ENCODE results near the gene GSE1.

GSE1 gene

DNA sequence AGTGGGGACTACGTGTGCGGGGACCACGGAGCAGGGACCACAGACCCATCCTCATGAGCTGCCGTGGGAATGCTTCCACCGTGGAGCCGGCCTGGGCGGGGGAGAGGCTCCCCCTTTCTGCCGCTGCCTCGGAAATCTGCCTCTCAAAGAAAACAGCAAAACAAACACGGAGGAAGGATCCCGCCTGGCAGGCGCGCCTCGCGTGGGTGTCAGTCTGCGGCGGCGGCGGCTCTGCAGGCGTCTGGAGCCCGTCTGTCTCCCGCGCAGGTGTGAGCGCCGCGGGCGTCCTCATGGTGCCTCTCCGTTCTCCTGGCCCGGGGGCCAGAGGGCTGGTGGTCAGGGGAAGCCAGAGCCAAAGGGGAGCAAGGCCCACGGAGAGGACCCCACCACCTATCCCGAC, 27.5 kb downstream of the GSE1 start:
- H3K36me3 ChIP-seq = peaks cover 92% of the 10 kb centered on the region
- H3K9me3 ChIP-seq = no peaks in the 10 kb centered on the region
- peaks cover 98% of the 10 kb centered on the region for H3K4me1 ChIP-seq
- peaks cover 100% of the 10 kb centered on the region for H4K20me1 ChIP-seq
- no peak overlapping the region for H3K9ac ChIP-seq
- no peak overlapping the region for H3K4me3 ChIP-seq
- TF ChIP-seq Cebpa-rat (IDR thresholded peaks at IDR 0.05) = no peak
- no peak overlapping the region for H3K27ac ChIP-seq
- no peaks in the 10 kb centered on the region for H3K27me3 ChIP-seq
- no peak overlapping the region; the same call in 1 of the 2 replicates for H3K4me2 ChIP-seq

DNA sequence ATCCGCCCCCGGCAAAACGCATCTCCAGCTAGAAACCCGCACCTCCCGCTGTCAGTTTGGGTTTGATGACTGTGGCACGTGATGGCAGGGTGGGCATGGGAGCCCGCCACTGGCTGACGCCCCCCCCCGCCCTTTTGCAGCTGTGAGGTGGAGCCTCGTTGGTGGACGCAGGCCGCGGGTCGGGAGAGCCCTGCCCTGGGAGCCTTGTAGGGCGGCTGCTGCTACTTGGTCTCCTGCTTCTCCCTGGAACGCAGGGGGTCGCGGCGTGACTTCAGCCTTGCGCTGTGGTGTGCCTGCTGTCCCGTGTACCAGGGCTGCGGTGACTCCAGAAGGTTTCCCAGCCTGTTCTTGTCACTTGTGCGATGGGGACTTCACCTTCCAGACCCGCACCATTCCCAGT, 28.2 kb downstream of the GSE1 start:
- H3K4me2 ChIP-seq = peak overlapping the region; percentile 94; the same call in 1 of the 2 replicates
- H3K27me3 ChIP-seq = no peaks in the 10 kb centered on the region
- H3K27ac ChIP-seq = no peak overlapping the region
- H3K4me1 ChIP-seq = peaks cover 98% of the 10 kb centered on the region
- TF ChIP-seq Cebpa-rat (IDR thresholded peaks at IDR 0.05) = no peak
- H3K9ac ChIP-seq = no peak overlapping the region
- no peaks in the 10 kb centered on the region for H3K9me3 ChIP-seq
- peaks cover 100% of the 10 kb centered on the region for H4K20me1 ChIP-seq
- H3K36me3 ChIP-seq = peaks cover 92% of the 10 kb centered on the region
- no peak overlapping the region for H3K4me3 ChIP-seq

DNA sequence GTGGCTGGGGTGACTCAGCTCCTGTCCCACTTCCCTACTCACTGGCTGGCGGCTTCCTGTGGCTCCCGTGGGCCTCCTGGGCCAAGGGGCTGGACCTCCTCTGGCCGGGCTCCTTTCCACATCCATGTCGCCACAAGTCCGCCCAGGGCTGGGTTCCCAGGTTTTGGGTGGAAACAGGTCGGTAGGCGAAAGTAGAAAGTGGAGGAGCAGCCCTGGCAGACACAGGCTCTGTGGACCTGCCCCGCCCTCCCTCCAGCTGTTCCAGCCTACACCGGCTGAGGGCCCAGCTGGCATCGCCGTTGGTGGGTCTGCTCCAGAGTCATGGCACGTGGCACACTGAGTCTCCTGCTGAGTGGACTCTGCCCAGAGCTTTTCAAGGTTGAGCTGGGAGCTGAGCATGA, 28.7 kb downstream of the GSE1 start:
- Histone ChIP-seq H3K9ac (no peak overlapping the region), H3K36me3 (peaks cover 89% of the 10 kb centered on the region), H4K20me1 (peaks cover 100% of the 10 kb centered on the region), H3K9me3 (no peaks in the 10 kb centered on the region), H3K27me3 (no peaks in the 10 kb centered on the region), H3K4me3 (no peak overlapping the region), H3K27ac (no peak overlapping the region), H3K4me2 (peak overlapping the region; percentile 94; the same call in 1 of the 2 replicates), H3K4me1 (peaks cover 98% of the 10 kb centered on the region)
- TF ChIP-seq Cebpa-rat (IDR thresholded peaks at IDR 0.05) = no peak

DNA sequence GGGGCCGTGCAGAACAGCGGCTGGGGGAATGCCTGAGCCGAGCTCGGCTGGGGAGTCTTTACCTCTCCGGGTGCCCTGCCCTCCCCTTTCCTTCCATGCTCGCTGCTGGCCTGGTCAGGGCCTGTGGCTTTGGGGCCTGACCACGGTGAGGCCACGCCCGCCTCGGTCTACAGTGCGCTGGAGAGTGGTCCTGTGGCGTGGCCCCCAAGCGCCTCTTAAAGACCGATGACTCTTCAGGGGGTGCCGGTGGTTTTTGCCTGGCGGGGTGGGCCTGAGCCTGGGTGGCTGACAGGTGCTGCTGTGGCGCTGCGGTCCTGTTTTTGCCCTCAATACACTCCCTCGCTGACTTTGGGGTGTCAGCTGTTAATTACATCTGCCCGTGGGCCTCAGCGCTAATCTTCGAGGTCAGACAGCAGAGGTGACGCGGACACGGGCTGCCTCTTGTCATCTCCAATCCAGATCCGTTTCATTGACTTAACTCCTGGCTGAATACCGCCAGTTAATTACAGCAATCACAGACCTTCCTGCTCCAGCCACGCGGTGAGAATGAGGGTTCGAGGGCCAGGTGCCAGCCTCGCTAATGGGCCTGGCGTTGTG, 29.7 kb downstream of the GSE1 start:
- H3K9ac ChIP-seq = no peak overlapping the region
- no peak overlapping the region for H3K4me3 ChIP-seq
- H3K4me1 ChIP-seq = peaks cover 98% of the 10 kb centered on the region
- H3K27me3 ChIP-seq = no peaks in the 10 kb centered on the region
- no peak overlapping the region for H3K27ac ChIP-seq
- peaks cover 83% of the 10 kb centered on the region for H3K36me3 ChIP-seq
- peak overlapping the region; percentile 94 for H3K4me2 ChIP-seq
- no peak for TF ChIP-seq Cebpa-rat (IDR thresholded peaks at IDR 0.05)
- H4K20me1 ChIP-seq = peaks cover 100% of the 10 kb centered on the region
- no peaks in the 10 kb centered on the region for H3K9me3 ChIP-seq

DNA sequence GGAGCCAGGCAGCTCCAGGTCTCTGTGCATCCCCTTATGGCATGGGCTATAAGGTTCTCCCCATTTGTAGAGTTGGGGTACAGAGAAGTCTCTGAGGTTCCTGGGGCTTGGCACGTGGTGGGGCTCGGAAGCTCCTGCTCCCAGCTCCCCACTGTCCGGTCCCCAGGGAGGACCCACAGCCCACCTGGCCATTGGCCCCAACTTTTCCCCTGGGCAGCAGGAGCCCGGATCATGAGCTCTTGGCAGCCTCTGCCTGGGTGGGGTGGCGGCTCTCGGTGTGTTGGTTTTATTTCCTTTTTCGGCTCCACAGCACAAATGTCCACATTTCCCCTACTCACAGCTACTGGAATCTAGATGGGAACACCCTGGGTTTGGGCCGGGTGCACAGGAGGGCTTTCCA, 30.5 kb downstream of the GSE1 start:
- Histone ChIP-seq H4K20me1 (peaks cover 100% of the 10 kb centered on the region), H3K27ac (no peak overlapping the region), H3K4me2 (peak overlapping the region; percentile 94), H3K4me3 (no peak overlapping the region), H3K27me3 (no peaks in the 10 kb centered on the region), H3K9me3 (no peaks in the 10 kb centered on the region), H3K4me1 (peaks cover 99% of the 10 kb centered on the region), H3K9ac (no peak overlapping the region), H3K36me3 (peaks cover 87% of the 10 kb centered on the region)
- TF ChIP-seq Cebpa-rat (IDR thresholded peaks at IDR 0.05) = no peak

DNA sequence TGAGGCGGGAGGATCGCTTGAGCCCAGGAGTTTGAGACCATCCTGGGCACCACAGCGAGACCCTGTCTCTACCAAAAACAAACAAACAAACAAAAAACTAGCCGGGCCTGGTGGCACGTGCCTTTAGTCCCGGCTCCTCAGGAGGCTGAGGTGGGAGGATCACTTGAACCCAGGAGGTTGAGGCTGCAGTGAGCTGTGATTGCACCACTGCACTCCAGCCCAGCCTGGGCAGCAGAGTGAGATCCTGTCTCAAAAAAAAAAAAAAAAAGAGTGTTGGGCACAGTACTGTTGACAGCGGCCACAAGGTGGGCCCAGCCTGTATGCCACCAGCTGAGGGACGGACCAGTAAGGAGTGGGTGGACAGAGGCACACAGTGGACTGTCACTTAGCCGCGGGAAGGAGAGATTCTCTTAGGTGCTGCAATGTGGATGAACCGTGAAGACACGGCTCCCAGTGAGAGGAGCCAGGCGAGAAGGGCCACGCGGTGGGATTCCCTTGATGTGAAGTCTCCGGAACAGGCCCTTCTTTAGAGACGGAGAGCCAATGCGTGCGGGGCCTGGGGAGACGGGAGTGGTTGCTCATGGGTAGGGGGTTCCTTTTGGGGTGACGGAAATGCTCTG, 31.1 kb downstream of the GSE1 start:
- H3K9ac ChIP-seq = no peak overlapping the region
- no peaks in the 10 kb centered on the region for H3K9me3 ChIP-seq
- H4K20me1 ChIP-seq = peaks cover 100% of the 10 kb centered on the region
- H3K27ac ChIP-seq = no peak overlapping the region
- no peak for TF ChIP-seq Cebpa-rat (IDR thresholded peaks at IDR 0.05)
- peaks cover 99% of the 10 kb centered on the region for H3K4me1 ChIP-seq
- H3K27me3 ChIP-seq = no peaks in the 10 kb centered on the region
- peaks cover 86% of the 10 kb centered on the region for H3K36me3 ChIP-seq
- H3K4me3 ChIP-seq = no peak overlapping the region
- peak overlapping the region; percentile 94 for H3K4me2 ChIP-seq

DNA sequence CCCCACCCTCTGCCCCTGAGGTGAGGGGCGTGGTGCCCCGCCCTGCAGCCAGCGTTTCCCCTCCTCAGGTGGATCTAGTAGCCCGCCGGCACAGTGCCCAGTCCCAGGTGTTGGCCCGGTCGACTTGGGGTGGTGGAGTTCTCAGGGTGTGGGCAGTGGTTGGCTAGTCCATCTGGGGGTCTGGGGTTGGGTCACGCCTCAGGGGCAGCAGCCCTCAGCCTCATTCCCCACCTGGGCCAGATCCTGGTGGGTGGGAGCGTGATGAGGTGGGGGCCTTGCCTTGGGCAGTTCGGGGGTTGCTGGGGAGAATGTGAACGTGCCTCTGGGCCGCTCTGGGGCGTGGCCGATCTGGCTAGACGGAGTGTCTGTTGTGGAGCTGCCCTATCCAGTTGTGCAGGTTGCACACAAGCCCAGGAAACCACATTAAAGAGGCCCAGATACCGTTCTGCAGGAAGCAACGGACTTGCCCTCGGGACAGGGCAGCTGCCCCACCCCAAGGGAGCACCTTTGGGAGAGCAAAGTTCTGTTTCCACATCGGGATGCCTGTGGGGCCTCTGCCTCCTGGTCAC, 32.0 kb downstream of the GSE1 start:
- Histone ChIP-seq H3K36me3 (peaks cover 77% of the 10 kb centered on the region), H3K27me3 (no peaks in the 10 kb centered on the region), H3K4me2 (peak overlapping the region; percentile 94), H3K9me3 (no peaks in the 10 kb centered on the region), H3K9ac (no peak overlapping the region), H3K4me3 (no peak overlapping the region), H3K27ac (no peak overlapping the region), H3K4me1 (peaks cover 99% of the 10 kb centered on the region), H4K20me1 (peaks cover 100% of the 10 kb centered on the region)
- no peak for TF ChIP-seq Cebpa-rat (IDR thresholded peaks at IDR 0.05)

DNA sequence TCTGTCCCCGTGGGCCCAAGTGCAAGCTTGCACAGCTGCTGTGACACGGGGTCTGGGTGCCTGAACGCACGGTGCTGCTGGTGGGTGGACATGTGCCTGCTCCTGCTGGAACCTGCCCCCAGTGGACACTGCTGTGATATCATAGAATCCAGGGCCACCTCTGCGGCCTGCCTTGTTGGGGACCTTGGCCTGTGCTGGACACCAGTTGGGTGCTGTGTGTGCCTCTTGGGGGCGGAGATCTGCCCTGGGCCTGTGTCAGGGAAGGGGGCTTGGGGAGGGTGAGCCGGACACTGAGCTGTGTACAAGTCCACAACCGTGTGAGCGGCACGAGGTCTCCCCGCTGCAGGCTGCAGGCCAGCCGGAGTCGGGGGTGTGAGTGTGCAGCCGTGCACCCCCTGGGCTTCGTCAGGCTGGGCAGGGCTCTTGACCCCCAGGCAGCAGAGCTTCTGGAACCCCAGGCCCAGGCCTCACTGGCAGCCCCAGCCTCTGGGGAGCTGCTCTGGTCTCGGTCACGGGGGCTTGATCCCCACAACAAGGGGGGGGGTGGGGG, 33.3 kb downstream of the GSE1 start:
- Histone ChIP-seq H3K27me3 (no peaks in the 10 kb centered on the region), H3K36me3 (peaks cover 64% of the 10 kb centered on the region), H4K20me1 (peaks cover 99% of the 10 kb centered on the region), H3K9me3 (no peaks in the 10 kb centered on the region), H3K9ac (no peak overlapping the region), H3K4me2 (peak overlapping the region; percentile 94), H3K4me1 (peaks cover 97% of the 10 kb centered on the region), H3K27ac (no peak overlapping the region), H3K4me3 (no peak overlapping the region)
- TF ChIP-seq Cebpa-rat (IDR thresholded peaks at IDR 0.05) = no peak

DNA sequence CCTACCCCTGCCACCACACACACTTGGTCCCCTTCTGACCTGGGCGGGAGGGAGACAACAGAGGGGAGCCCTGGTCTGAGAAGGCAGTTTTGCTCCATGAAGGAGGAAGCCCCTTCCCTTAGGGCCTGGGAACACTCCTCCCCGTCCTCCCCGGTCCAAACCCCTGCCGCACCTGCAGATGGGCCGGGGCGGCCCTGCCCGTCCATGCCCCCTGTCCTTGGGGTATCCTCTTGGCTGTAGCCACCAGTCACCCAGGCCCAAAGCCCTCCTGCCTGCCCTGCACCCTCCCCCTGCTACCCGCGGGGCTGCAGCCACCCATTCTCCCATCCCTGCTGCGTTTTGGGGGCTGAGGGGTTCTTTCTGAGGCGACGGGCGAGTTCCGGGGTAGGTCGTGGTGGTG, 33.9 kb downstream of the GSE1 start:
- peak overlapping the region; percentile 94 for H3K4me2 ChIP-seq
- no peak overlapping the region for H3K27ac ChIP-seq
- no peak overlapping the region for H3K4me3 ChIP-seq
- no peak overlapping the region for H3K9ac ChIP-seq
- peaks cover 58% of the 10 kb centered on the region for H3K36me3 ChIP-seq
- H3K9me3 ChIP-seq = no peaks in the 10 kb centered on the region
- no peaks in the 10 kb centered on the region for H3K27me3 ChIP-seq
- peaks cover 99% of the 10 kb centered on the region for H4K20me1 ChIP-seq
- H3K4me1 ChIP-seq = peaks cover 97% of the 10 kb centered on the region
- TF ChIP-seq Cebpa-rat (IDR thresholded peaks at IDR 0.05) = no peak

DNA sequence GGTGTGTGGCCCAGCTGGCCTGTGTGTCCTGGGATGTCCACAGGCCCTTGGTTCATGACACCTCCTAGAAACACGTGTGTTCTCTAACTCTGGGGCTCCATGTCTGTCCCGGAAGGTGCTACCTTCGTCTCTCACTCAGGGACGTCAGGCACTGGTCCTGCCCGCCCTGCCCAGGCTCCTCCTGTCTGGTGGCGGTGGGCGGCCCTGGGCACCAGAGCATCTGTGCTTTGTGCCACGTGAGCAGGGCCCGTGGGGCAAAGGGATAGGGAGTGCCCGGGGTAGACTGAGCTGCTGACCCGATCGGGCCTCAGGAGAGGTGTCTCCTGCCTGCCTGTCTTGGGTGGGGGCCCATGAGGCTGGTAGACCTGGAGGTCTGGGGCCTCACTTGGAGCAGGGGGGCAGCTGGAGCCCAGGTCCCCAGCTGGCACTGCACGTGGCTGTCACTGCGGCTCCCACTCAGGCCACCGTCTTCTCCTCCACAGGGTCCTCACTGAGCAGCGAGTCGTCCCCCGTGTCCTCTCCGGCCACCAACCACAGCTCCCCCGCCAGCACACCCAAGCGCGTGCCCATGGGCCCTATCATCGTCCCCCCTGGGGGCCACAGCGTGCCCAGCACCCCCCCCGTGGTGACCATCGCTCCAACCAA, 35.1 kb downstream of the GSE1 start:
- peaks cover 48% of the 10 kb centered on the region for H3K36me3 ChIP-seq
- no peaks in the 10 kb centered on the region for H3K9me3 ChIP-seq
- H3K27ac ChIP-seq = no peak overlapping the region
- H3K9ac ChIP-seq = peak overlapping the region; percentile 60; the same call in 1 of the 2 replicates
- no peaks in the 10 kb centered on the region for H3K27me3 ChIP-seq
- H3K4me1 ChIP-seq = peaks cover 95% of the 10 kb centered on the region
- H3K4me2 ChIP-seq = peak overlapping the region; percentile 94
- peaks cover 97% of the 10 kb centered on the region for H4K20me1 ChIP-seq
- TF ChIP-seq Cebpa-rat (IDR thresholded peaks at IDR 0.05) = no peak
- H3K4me3 ChIP-seq = no peak overlapping the region
